B cell (primary cell): ENCODE measurements around the gene CALHM1. TPM values are rescaled to one million over a fixed set of nuclear protein-coding genes. Genes with fewer than 3 reads are reported as not detected.

Source experiments
- ATAC-seq: fragments of 200-7000 bp; cut with Tn5 transposase; one replicate; pipeline ENCODE4 v1.10.0; 2021; ENCODE audit warnings: low read depth, mild to moderate bottlenecking, moderate number of reproducible peaks, moderate library complexity
- CTCF ChIA-PET: fragments of 350-600 bp; sonication (Branson Sonifier 250); formaldehyde crosslinking; loops from one replicate; lab custom pipeline; 2021; ENCODE audit warnings: antibody characterized with exemption, inconsistent platforms; lab: Charles Lee
- POLR2A ChIA-PET: fragments of 350-600 bp; sonication (Branson Sonifier 250); formaldehyde crosslinking; loops from one replicate; lab custom pipeline; 2021; ENCODE audit warnings: antibody characterized with exemption; lab: Charles Lee
- DNase-seq: peaks from one replicate; pipeline ENCODE4 v3.0.0; 2013
- H2AFZ ChIP-seq: 2 replicates; pipeline ENCODE4 v1.6.1; 2012; ENCODE audit warnings: mild to moderate bottlenecking, low read depth, low read length; ENCODE audit not compliant: insufficient read depth, poor library complexity, severe bottlenecking
- H3K27ac ChIP-seq, 2 donors: 1 replicate in 1 of 2; 2 replicates in 1 of 2; pipeline ENCODE4 v1.5.1; 2012 to 2013; ENCODE audit warnings: low read length in 2 of 2, mild to moderate bottlenecking in 2 of 2, moderate library complexity in 1 of 2
- H3K27me3 ChIP-seq, 4 experiments: fragments of 200-600 bp in 1 of 4; sonication (generic) in 1 of 4; replicated peaks in 1 of 4; 1 replicate in 2 of 4; 2 replicates in 2 of 4; pipeline versions ENCODE4 v1.6.1 to v1.7.0; 2013 to 2016; ENCODE audit warnings: low read length in 3 of 4, mild to moderate bottlenecking in 2 of 4, mixed read lengths in 1 of 4, moderate library complexity in 1 of 4; ENCODE audit not compliant: insufficient read depth in 4 of 4, control insufficient read depth in 3 of 4; ENCODE audit errors: control extremely low read depth in 1 of 4
- H3K36me3 ChIP-seq, 2 experiments: replicated peaks in 1 of 2; 1 replicate in 1 of 2; 2 replicates in 1 of 2; pipeline versions ENCODE4 v1.6.1 to v1.7.1; 2013; ENCODE audit warnings: low read length in 1 of 2; ENCODE audit not compliant: insufficient read depth in 2 of 2, control insufficient read depth in 1 of 2; ENCODE audit errors: control extremely low read depth in 1 of 2, extremely low read depth in 1 of 2
- H3K4me1 ChIP-seq, 2 donors: fragments of 200-600 bp in 1 of 2; sonication (generic) in 1 of 2; 1 replicate in 1 of 2; 2 replicates in 1 of 2; pipeline versions ENCODE4 v1.5.1 to v1.6.1; 2013 to 2017; ENCODE audit warnings: low read length in 2 of 2; ENCODE audit not compliant: control insufficient read depth in 2 of 2, insufficient read depth in 2 of 2
- H3K4me2 ChIP-seq: replicated peaks from 2 replicates; pipeline ENCODE3; 2012; ENCODE audit warnings: mild to moderate bottlenecking, low read depth, low read length; ENCODE audit not compliant: poor library complexity, severe bottlenecking
- H3K4me3 ChIP-seq, 5 experiments: fragments of 200-600 bp in 1 of 5; sonication (generic) in 1 of 5; 1 replicate in 3 of 5; 2 replicates in 2 of 5; pipeline versions ENCODE4 v1.5.1 to v1.7.0; 2011 to 2016; ENCODE audit warnings: low read length in 4 of 5, mild to moderate bottlenecking in 4 of 5, low read depth in 2 of 5, control low read depth in 1 of 5, moderate library complexity in 1 of 5; ENCODE audit not compliant: insufficient read depth in 1 of 5; ENCODE audit errors: control extremely low read depth in 1 of 5, extremely low read depth in 1 of 5
- H3K79me2 ChIP-seq: fragments of 200-600 bp; sonication (generic); one replicate; pipeline ENCODE4 v1.6.0; 2016; ENCODE audit warnings: low read length; ENCODE audit not compliant: control insufficient read depth, insufficient read depth
- H3K9ac ChIP-seq: fragments of 200-600 bp; sonication (generic); 2 replicates; pipeline ENCODE4 v1.6.1; 2017; ENCODE audit warnings: mild to moderate bottlenecking, low read length, moderate library complexity
- H3K9me3 ChIP-seq, 3 donors: one replicate each; pipeline versions ENCODE4 v1.6.1 to v1.7.1; 2013; ENCODE audit warnings: low read length in 2 of 3; ENCODE audit not compliant: control insufficient read depth in 2 of 3, insufficient read depth in 1 of 3; ENCODE audit errors: control extremely low read depth in 1 of 3
- H4K20me1 ChIP-seq: 2 replicates; pipeline ENCODE4 v1.6.0; 2012; ENCODE audit warnings: mild to moderate bottlenecking, low read length; ENCODE audit not compliant: insufficient read depth, control insufficient read depth, poor library complexity, severe bottlenecking
- H3K27ac Mint-ChIP-seq: one replicate; pipeline ENCODE4 v1.8.0; 2021; ENCODE audit warnings: mixed read lengths
- H3K27me3 Mint-ChIP-seq: one replicate; pipeline ENCODE4 v1.8.0; 2021; ENCODE audit warnings: mixed read lengths
- H3K4me1 Mint-ChIP-seq: one replicate; pipeline ENCODE4 v1.8.0; 2021; ENCODE audit warnings: mixed read lengths
- H3K4me3 Mint-ChIP-seq: one replicate; pipeline ENCODE4 v1.8.0; 2021; ENCODE audit warnings: mixed read lengths
- H3K9me3 Mint-ChIP-seq: one replicate; pipeline ENCODE4 v1.8.0; 2022; ENCODE audit warnings: mixed read lengths; ENCODE audit not compliant: insufficient read depth
- EZH2 ChIP-seq: IDR thresholded peaks from 2 replicates; pipeline ENCODE4 v1.6.1; 2012; ENCODE audit warnings: borderline replicate concordance, low read depth, mild to moderate bottlenecking, moderate library complexity, low read length; ENCODE audit not compliant: insufficient read depth, poor library complexity, severe bottlenecking
- WGBS: methylation state at CpG from one replicate; pipeline ENCODE4 v1.1.5; 2013; ENCODE audit warnings: missing lambda C conversion rate; ENCODE audit not compliant: insufficient coverage; 5-methylcytosine and 5-hydroxymethylcytosine counted together
- intact Hi-C: fragments of 100-400 bp; cut with micrococcal nuclease; formaldehyde crosslinking; loops from one replicate; pipeline ENCODE4 v1.10.0; 2022
- polyA plus RNA-seq: library from polyadenylated mRNA; depleted of rRNA; stranded (reverse); fragments of >200 nt; gene quantifications from 2 replicates; pipeline ENCODE4 v1.2.3, GENCODE V29; 2012
- total RNA-seq, 2 donors: library from RNA; stranded (reverse); fragments of 120-200 nt in 1 of 2; gene quantifications; 1 replicate in 1 of 2; 2 replicates in 1 of 2; pipeline versions ENCODE4 v1.2.3 to v1.2.4, GENCODE V29; 2013 to 2022
- TF ChIP-seq, protein P1 (sequence below): fragments of 200-600 bp; IDR thresholded peaks from one replicate; pipeline ENCODE4 v1.8.0; 2022; ENCODE audit warnings: antibody characterized with exemption, mild to moderate bottlenecking

The CALHM1 gene
- total and polyA plus RNA-seq, 2 donors (not counting 1 experiment from before 2014, with no cell fraction given), result 0.16 to 0.34 TPM

DNA sequence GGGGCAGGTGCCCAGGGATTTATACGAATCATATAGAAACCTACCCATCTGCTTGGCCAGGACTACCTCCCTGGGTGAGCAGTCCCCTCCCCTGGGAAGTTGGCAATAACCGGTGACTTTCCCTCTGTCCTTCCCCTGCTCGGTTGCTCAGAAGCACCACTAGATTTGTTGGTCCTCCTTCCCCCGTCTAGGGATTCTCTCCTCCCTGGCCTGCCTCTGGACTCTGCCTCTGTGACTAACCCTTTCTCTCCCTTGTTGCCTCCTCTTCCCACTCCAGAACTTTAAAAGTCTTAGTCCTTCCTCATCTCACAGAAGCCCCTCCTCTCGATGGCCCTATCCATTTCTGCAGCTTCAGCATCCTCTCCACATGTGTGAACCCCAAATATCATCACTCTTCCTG lies 10.5 kb upstream of the CALHM1 start:
- no peak overlapping the region for H2AFZ ChIP-seq
- H3K4me3 ChIP-seq, result no peak overlapping the region
- H3K9me3 ChIP-seq, result peaks cover 0 to 6% (median 0%) of the 10 kb centered on the region in 3 donors
- H3K27me3 Mint-ChIP-seq, result no peaks in the 10 kb centered on the region
- TF ChIP-seq EZH2, result no peak
- TF ChIP-seq, protein P1, sequence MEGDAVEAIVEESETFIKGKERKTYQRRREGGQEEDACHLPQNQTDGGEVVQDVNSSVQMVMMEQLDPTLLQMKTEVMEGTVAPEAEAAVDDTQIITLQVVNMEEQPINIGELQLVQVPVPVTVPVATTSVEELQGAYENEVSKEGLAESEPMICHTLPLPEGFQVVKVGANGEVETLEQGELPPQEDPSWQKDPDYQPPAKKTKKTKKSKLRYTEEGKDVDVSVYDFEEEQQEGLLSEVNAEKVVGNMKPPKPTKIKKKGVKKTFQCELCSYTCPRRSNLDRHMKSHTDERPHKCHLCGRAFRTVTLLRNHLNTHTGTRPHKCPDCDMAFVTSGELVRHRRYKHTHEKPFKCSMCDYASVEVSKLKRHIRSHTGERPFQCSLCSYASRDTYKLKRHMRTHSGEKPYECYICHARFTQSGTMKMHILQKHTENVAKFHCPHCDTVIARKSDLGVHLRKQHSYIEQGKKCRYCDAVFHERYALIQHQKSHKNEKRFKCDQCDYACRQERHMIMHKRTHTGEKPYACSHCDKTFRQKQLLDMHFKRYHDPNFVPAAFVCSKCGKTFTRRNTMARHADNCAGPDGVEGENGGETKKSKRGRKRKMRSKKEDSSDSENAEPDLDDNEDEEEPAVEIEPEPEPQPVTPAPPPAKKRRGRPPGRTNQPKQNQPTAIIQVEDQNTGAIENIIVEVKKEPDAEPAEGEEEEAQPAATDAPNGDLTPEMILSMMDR, result no peak
- H3K4me2 ChIP-seq, result no peak overlapping the region
- H3K27ac Mint-ChIP-seq, result peak overlapping the region; percentile 96
- DNase-seq, result no peak
- ATAC-seq, result no peak
- no peaks in the 10 kb centered on the region for H3K9me3 Mint-ChIP-seq
- 65% methylated on average over 5 of the region's 5 CpGs for WGBS
- POLR2A ChIA-PET, result no interaction called here
- CTCF ChIA-PET, result interaction anchor here (1.0 to 1.8 kb wide), 4 partner anchors 16 to 53 kb away, joined by 3 to 8 read pairs (median 4); no protein-coding TSS in a partner anchor
- peaks cover 40 to 75% of the 10 kb centered on the region in 2 donors for H3K4me1 ChIP-seq
- H3K27me3 ChIP-seq, result no peaks in the 10 kb centered on the region
- peak overlapping the region in 1 of 2 donors; percentile 1 for H3K27ac ChIP-seq
- H3K4me1 Mint-ChIP-seq, result peaks cover 74% of the 10 kb centered on the region
- intact Hi-C loops, result no loop called here
- H3K79me2 ChIP-seq, result no peaks in the 10 kb centered on the region
- H3K36me3 ChIP-seq, result no peaks in the 10 kb centered on the region
- no peaks in the 10 kb centered on the region for H4K20me1 ChIP-seq
- no peak overlapping the region for H3K9ac ChIP-seq
- peak overlapping the region; percentile 11 for H3K4me3 Mint-ChIP-seq

DNA sequence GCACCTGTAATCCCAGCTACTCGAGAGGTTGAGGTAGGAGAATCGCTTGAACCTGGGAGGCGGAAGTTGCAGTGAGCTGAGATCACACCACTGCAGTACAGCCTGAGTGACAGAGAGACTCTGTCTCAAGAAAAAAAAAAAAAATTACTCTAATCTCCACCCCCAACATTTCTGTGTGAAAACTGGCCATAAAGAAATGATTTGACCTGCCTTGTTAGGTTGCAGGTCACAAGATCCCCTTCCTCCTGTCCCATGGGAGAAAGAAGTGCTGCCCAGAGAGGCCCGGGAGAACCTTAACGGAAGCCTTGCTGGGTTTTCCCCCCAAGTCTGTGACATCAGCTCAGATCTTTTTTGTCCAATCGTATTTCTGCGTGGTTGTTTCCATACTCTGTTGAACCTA lies 8.7 kb upstream of the CALHM1 start:
- H3K9ac ChIP-seq, result peak overlapping the region; percentile 8
- peak; percentile 82 for DNase-seq
- H3K79me2 ChIP-seq, result no peaks in the 10 kb centered on the region
- Mint-ChIP-seq H3K4me1 (peaks cover 61% of the 10 kb centered on the region), H3K9me3 (no peaks in the 10 kb centered on the region), H3K27me3 (no peaks in the 10 kb centered on the region), H3K4me3 (peak overlapping the region; percentile 46), H3K27ac (peak overlapping the region; percentile 96)
- no peaks in the 10 kb centered on the region for H3K27me3 ChIP-seq
- no peak for TF ChIP-seq EZH2
- TF ChIP-seq, protein P1, result no peak
- H3K4me1 ChIP-seq, result peaks cover 32 to 63% of the 10 kb centered on the region in 2 donors
- H3K9me3 ChIP-seq, result peaks cover 0 to 6% (median 0%) of the 10 kb centered on the region in 3 donors
- peak; percentile 29 for ATAC-seq
- intact Hi-C loops, result loop anchor here (1.0 kb wide), 1 partner anchor 15 kb away; no protein-coding TSS in a partner anchor
- H3K4me2 ChIP-seq, result peak overlapping the region; percentile 37
- H3K36me3 ChIP-seq, result no peaks in the 10 kb centered on the region
- H3K4me3 ChIP-seq, result no peak overlapping the region
- ChIA-PET CTCF (interaction anchor here (0.6 to 3.2 kb wide), 5 partner anchors 11 to 50 kb away, joined by 3 to 9 read pairs (median 3); no protein-coding TSS in a partner anchor), POLR2A (interaction anchor here (0.5 to 2.0 kb wide), 2 partner anchors 15 to 1083 kb away, joined by 3 to 11 read pairs; partner anchors contain the start of gene CALHM2)
- 75% methylated on average over 2 of the region's 7 CpGs for WGBS
- H2AFZ ChIP-seq, result peak overlapping the region; percentile 14
- no peaks in the 10 kb centered on the region for H4K20me1 ChIP-seq
- H3K27ac ChIP-seq, result peak overlapping the region; percentile 63 to 65
